Heart right ventricle (tissue), 16 donors: Measurements from ENCODE around the gene RDH5. TPM values are rescaled to one million over a fixed set of nuclear protein-coding genes. Genes with fewer than 3 reads are reported as not detected.

Experiments used
- ATAC-seq, 8 donors: fragments of 200-7000 bp; cut with Tn5 transposase; one replicate each; pipeline ENCODE4 v1.9.1; 2020; ENCODE audit warnings: mild to moderate bottlenecking in 8 of 8, moderate library complexity in 8 of 8, moderate number of reproducible peaks in 1 of 8
- DNase-seq, 2 donors: peaks; one replicate each; pipeline ENCODE4 v3.0.0-alpha.2; 2020
- H3K27ac ChIP-seq, 10 donors: fragments of 200-600 bp; sonication (generic) in 2 of 10; one replicate each; pipeline versions ENCODE4 v1.5.0 to v1.8.0; 2020 to 2022; ENCODE audit warnings: mild to moderate bottlenecking in 3 of 10
- H3K27me3 ChIP-seq, 7 donors: fragments of 200-600 bp; one replicate each; pipeline ENCODE4 v1.8.0; 2021 to 2022; ENCODE audit warnings: mild to moderate bottlenecking in 2 of 7
- H3K36me3 ChIP-seq, 9 donors: fragments of 200-600 bp; sonication (generic) in 1 of 9; one replicate each; pipeline versions ENCODE4 v1.5.0 to v1.8.0; 2020 to 2022; ENCODE audit warnings: mild to moderate bottlenecking in 2 of 9
- H3K4me1 ChIP-seq, 9 donors: fragments of 200-600 bp; sonication (generic) in 1 of 9; one replicate each; pipeline versions ENCODE4 v1.5.0 to v1.8.0; 2020 to 2022; ENCODE audit warnings: mild to moderate bottlenecking in 4 of 9
- H3K4me3 ChIP-seq, 10 donors: fragments of 200-600 bp; sonication (generic) in 2 of 10; one replicate each; pipeline versions ENCODE4 v1.5.0 to v1.8.0; 2020 to 2022; ENCODE audit warnings: mild to moderate bottlenecking in 7 of 10, moderate library complexity in 2 of 10
- H3K9me3 ChIP-seq, 11 donors: fragments of 200-600 bp in 10 of 11; sonication (generic) in 2 of 11; one replicate each; pipeline versions ENCODE4 v1.5.0 to v1.8.0; 2013 to 2022; ENCODE audit warnings: mild to moderate bottlenecking in 2 of 11, control low read depth in 1 of 11, moderate library complexity in 1 of 11
- CTCF ChIP-seq, 9 donors: fragments of 200-600 bp; sonication (generic) in 2 of 9; IDR thresholded peaks; one replicate each; pipeline versions ENCODE4 v1.5.0 to v1.8.0; 2021 to 2022; ENCODE audit warnings: antibody characterized with exemption in 9 of 9, mild to moderate bottlenecking in 5 of 9, moderate library complexity in 1 of 9
- WGBS, 2 donors: extraction: QIAGEN DNeasy Blood & Tissue Kit; methylation state at CpG; one replicate each; pipeline ENCODE4 v1.1.7; 2013; ENCODE audit warnings: inconsistent platforms in 1 of 2; 5-methylcytosine and 5-hydroxymethylcytosine counted together
- intact Hi-C, 10 donors: fragments of 100-400 bp; cut with DNase I; formaldehyde crosslinking; loops; one replicate each; pipeline versions ENCODE4 v1.11.1 to v1.14.2; 2022
- polyA plus RNA-seq, 2 donors: library from polyadenylated mRNA; stranded (reverse); fragments of 200-250 nt; gene quantifications; one replicate each; pipeline ENCODE4 v1.2.3, GENCODE V29; 2013
- total RNA-seq, 10 donors: library from RNA; stranded (reverse); fragmentation: NEBNext Ultra II Directional in 3 of 10; extraction: Animal tissue kit (Norgen Biotek cat#: 25700) in 3 of 10; gene quantifications; one replicate each; pipeline versions ENCODE4 v1.2.1 to v1.2.4, GENCODE V29; 2021 to 2023
- donor health status: Arrhythmogenic right ventricular cardiomyopathy.
- donor health status: ischemic (EF 13 %, LVEDD 7.1; RV severe dilation, severe dysfunction).
- donor health status: healthy with polysubstance abuse.
- donor health status: DM: no; HTN: yes; CAD: no.
- donor health status: DM: no; HTN: no; CAD: no.
- donor health status: ischemic (EF 25% LVEDD 6.9; RV normal size, moderate dysfunction).
- donor health status: ischemic (EF 25% LVEDD 5.7; RV mildly dilated, moderate dysfunction).
- donor health status: healthy.
- donor health status: DM: yes; HTN: yes; CAD: no.
- donor health status: Ischemic cardiomyopathy.
- donor health status: ischemic (EF 35%, LVEDD 5.7; RV mildly dilated, moderate dysfunction).
- donor health status: nonischemic (EF 11% LVEDD 7.7; RV severe dilation, severe dysfunction).
- donor health status: DM: yes; HTN: yes; CAD: no.
- donor health status: PGD.
- donor health status: ischemic (EF 29% LVEDD 5.4; RV normal size, mild dysfunction).
- donor health status: nonischemic (EF 23%, LVEDD 6.1; RV moderate dilation, normal function).

The RDH5 gene
- total and polyA plus RNA-seq, 12 donors = 4.9 to 54.5 (median 15.2) TPM

GRCh38 chr12:55724226-55724939 lies 4.2 kb downstream of the RDH5 start:
- ATAC-seq (no peak), DNase-seq (peak in 1 of 2 donors; percentile 64)
- Histone ChIP-seq H3K27me3 (no peaks in the 10 kb centered on the region), H3K4me3 (no peak overlapping the region), H3K9me3 (no peaks in the 10 kb centered on the region), H3K4me1 (peaks cover 13 to 79% (median 71%) of the 10 kb centered on the region in 9 donors), H3K36me3 (peaks cover 0 to 74% (median 29%) of the 10 kb centered on the region in 9 donors), H3K27ac (peak overlapping the region in 7 of 10 donors; percentile 35 to 100 (median 53))
- TF ChIP-seq CTCF (IDR thresholded peaks at IDR 0.05) = peak in 8 of 9 donors; percentile 24 to 68 (median 59)
- intact Hi-C loops = loop anchor here in 6 of 10 donors (5.0 kb wide), 3 partner anchors 42 to 67 kb away; a partner anchor contains a TSS
- 56 to 59% methylated on average over 11 of the region's 11 CpGs for WGBS, 2 donors

DNA sequence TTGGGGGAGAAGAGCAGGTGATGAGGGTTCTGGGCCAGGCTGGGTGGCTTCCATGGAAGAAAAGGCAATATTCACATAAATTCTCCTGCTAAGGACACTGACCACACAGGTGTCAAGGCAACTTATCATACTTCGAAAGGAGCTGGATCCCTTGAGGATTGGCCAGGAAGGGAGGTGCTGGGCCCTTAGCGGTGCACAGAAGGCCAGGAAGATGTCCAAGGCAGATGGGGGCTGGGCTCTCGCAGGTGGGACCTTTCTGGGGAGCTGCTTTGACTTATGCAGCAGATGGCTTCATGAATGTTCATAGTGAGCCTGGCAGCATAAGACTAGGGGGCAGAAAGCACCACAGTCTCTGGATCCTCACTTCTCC lies 4.7 kb downstream of the RDH5 start:
- TF ChIP-seq CTCF (IDR thresholded peaks at IDR 0.05) = no peak
- H3K4me1 ChIP-seq = peaks cover 16 to 78% (median 65%) of the 10 kb centered on the region in 9 donors
- H3K27ac ChIP-seq = peak overlapping the region in 6 of 10 donors; percentile 10 to 100 (median 39)
- DNase-seq (no peak), ATAC-seq (no peak)
- intact Hi-C loops = loop anchor here in 8 of 10 donors (5.0 kb wide), 3 partner anchors 43 to 68 kb away; a partner anchor contains a TSS
- H3K36me3 ChIP-seq = peaks cover 0 to 69% (median 29%) of the 10 kb centered on the region in 9 donors
- H3K27me3 ChIP-seq = no peaks in the 10 kb centered on the region
- H3K4me3 ChIP-seq = no peak overlapping the region
- WGBS, 2 donors = 45 to 52% methylated on average over 3 of the region's 3 CpGs
- no peaks in the 10 kb centered on the region for H3K9me3 ChIP-seq

GRCh38 chr12:55725556-55725955 lies 5.4 kb downstream of the RDH5 start:
- Histone ChIP-seq H3K27me3 (no peaks in the 10 kb centered on the region), H3K9me3 (no peaks in the 10 kb centered on the region), H3K36me3 (peaks cover 0 to 63% (median 29%) of the 10 kb centered on the region in 9 donors), H3K27ac (peak overlapping the region in 5 of 10 donors; percentile 10 to 100 (median 43)), H3K4me1 (peaks cover 20 to 78% (median 65%) of the 10 kb centered on the region in 9 donors), H3K4me3 (no peak overlapping the region)
- 37 to 49% methylated on average over 3 of the region's 3 CpGs for WGBS, 2 donors
- TF ChIP-seq CTCF (IDR thresholded peaks at IDR 0.05) = no peak
- no peak for DNase-seq
- intact Hi-C loops = loop anchor here in 2 of 10 donors (5.0 kb wide), 2 partner anchors 43 to 68 kb away; a partner anchor contains a TSS
- no peak for ATAC-seq

DNA sequence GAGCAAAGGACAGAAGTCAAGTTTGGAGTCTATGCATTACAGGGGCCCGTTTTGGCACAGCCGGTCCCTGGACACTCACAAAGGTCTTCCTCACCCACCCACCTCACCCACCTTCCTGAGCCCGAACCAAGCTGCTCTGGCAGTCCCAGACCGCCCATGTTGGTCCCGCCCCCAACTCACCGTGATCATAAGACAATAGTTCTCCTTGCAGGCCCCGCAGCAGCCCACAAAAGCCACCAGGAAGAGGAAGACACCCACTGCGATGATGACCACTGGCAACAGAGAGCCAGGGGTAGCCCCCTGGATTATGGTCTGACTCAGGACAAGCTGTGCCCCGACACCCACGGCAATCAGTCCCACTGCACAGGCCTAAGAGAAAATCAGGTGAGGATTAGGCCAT lies 6.8 kb downstream of the RDH5 start:
- H3K4me3 ChIP-seq = peak overlapping the region; percentile 66 to 98 (median 87)
- intact Hi-C loops = loop anchor here in 2 of 10 donors (5.0 kb wide), 2 partner anchors 45 to 70 kb away; a partner anchor contains a TSS
- DNase-seq (no peak), ATAC-seq (no peak)
- TF ChIP-seq CTCF (IDR thresholded peaks at IDR 0.05) = no peak
- H3K27me3 ChIP-seq = no peaks in the 10 kb centered on the region
- 44 to 48% methylated on average over 10 of the region's 10 CpGs for WGBS, 2 donors
- H3K9me3 ChIP-seq = no peaks in the 10 kb centered on the region
- peaks cover 20 to 70% (median 63%) of the 10 kb centered on the region in 9 donors for H3K4me1 ChIP-seq
- H3K27ac ChIP-seq = peak overlapping the region in 9 of 10 donors; percentile 96 to 100 (median 99)
- peaks cover 0 to 56% (median 29%) of the 10 kb centered on the region in 9 donors for H3K36me3 ChIP-seq
